Urinary bladder (tissue), 4 donors: Measurements from ENCODE around the gene N4BP2L1. TPM values are rescaled to one million over a fixed set of nuclear protein-coding genes. Genes with fewer than 3 reads are reported as not detected.
"Not testable (repeated sequence)": the region's sequence is repeated elsewhere in the genome, so short reads cannot be mapped to it uniquely, and the experiment has no call there.

Experiments used
- DNase-seq: peaks from one replicate; pipeline ENCODE4 v3.0.0-alpha.2; 2015; ENCODE audit errors: extremely low spot score
- H3K27ac ChIP-seq: one replicate; pipeline ENCODE4 v1.5.1; 2013; ENCODE audit warnings: low read depth, mild to moderate bottlenecking, moderate library complexity
- H3K36me3 ChIP-seq: one replicate; pipeline ENCODE4 v1.6.1; 2013; ENCODE audit warnings: mild to moderate bottlenecking, moderate library complexity; ENCODE audit not compliant: insufficient read depth
- H3K4me1 ChIP-seq: one replicate; pipeline ENCODE4 v1.6.1; 2013; ENCODE audit warnings: mild to moderate bottlenecking, moderate library complexity; ENCODE audit not compliant: insufficient read depth
- H3K4me3 ChIP-seq: one replicate; pipeline ENCODE4 v1.5.1; 2013; ENCODE audit warnings: low read depth, low read length
- WGBS: extraction: QIAGEN DNeasy Blood & Tissue Kit; methylation state at CpG from one replicate; pipeline ENCODE4 v1.1.7; 2013; 5-methylcytosine and 5-hydroxymethylcytosine counted together
- polyA plus RNA-seq: library from polyadenylated mRNA; stranded (reverse); fragments of 200-250 nt; gene quantifications from one replicate; pipeline ENCODE4 v1.2.3, GENCODE V29; 2013
- total RNA-seq: library from RNA; depleted of rRNA; stranded (reverse); fragments of >200 nt; gene quantifications from one replicate; pipeline ENCODE4 v1.2.3, GENCODE V29; 2014
- donor health status: healthy with polysubstance abuse.
- donor health status: healthy.

Gene N4BP2L1
- total and polyA plus RNA-seq, 2 donors: 15.8 to 16.2 TPM

GRCh38 chr13:32403108-32403507, 24.8 kb downstream of the N4BP2L1 start:
- no peaks in the 10 kb centered on the region for H3K4me1 ChIP-seq
- no peak overlapping the region for H3K27ac ChIP-seq
- no peak overlapping the region for H3K4me3 ChIP-seq
- peaks cover 6% of the 10 kb centered on the region for H3K36me3 ChIP-seq
- 92% methylated on average over 4 of the region's 4 CpGs for WGBS
- no peak for DNase-seq

- H3K4me1 ChIP-seq: no peaks in the 10 kb centered on the region
- H3K27ac ChIP-seq: no peak overlapping the region
- no peak overlapping the region for H3K4me3 ChIP-seq
- H3K36me3 ChIP-seq: no peaks in the 10 kb centered on the region
- no peak for DNase-seq
- WGBS: 59% methylated on average over 4 of the region's 4 CpGs
These were observed 36.8 kb downstream of the N4BP2L1 start for GRCh38 chr13:32391101-32391619.

GRCh38 chr13:32390484-32390883, 37.4 kb downstream of the N4BP2L1 start:
- no peaks in the 10 kb centered on the region for H3K36me3 ChIP-seq
- no peak for DNase-seq
- H3K4me1 ChIP-seq: no peaks in the 10 kb centered on the region
- WGBS: 71% methylated on average over 1 of the region's 1 CpG
- H3K27ac ChIP-seq: no peak overlapping the region
- no peak overlapping the region for H3K4me3 ChIP-seq

- 73% methylated on average over 4 of the region's 4 CpGs for WGBS
- Histone ChIP-seq H3K36me3 (no peaks in the 10 kb centered on the region), H3K4me3 (no peak overlapping the region), H3K4me1 (no peaks in the 10 kb centered on the region), H3K27ac (no peak overlapping the region)
- no peak for DNase-seq
These were observed 37.9 kb downstream of the N4BP2L1 start for GRCh38 chr13:32390048-32390447.

GRCh38 chr13:32385410-32385809, 42.5 kb downstream of the N4BP2L1 start:
- H3K36me3 ChIP-seq: no peaks in the 10 kb centered on the region
- H3K27ac ChIP-seq: no peak overlapping the region
- H3K4me1 ChIP-seq: no peaks in the 10 kb centered on the region
- DNase-seq: no peak
- H3K4me3 ChIP-seq: no peak overlapping the region

- no peak overlapping the region for H3K27ac ChIP-seq
- WGBS: 94% methylated on average over 2 of the region's 2 CpGs
These were observed 43.2 kb downstream of the N4BP2L1 start for GRCh38 chr13:32384702-32385101.

GRCh38 chr13:32383836-32384618, 43.9 kb downstream of the N4BP2L1 start:
- no peak overlapping the region for H3K4me3 ChIP-seq
- no peak overlapping the region for H3K27ac ChIP-seq
- no peaks in the 10 kb centered on the region for H3K4me1 ChIP-seq
- no peak for DNase-seq
- H3K36me3 ChIP-seq: no peaks in the 10 kb centered on the region
- 85% methylated on average over 5 of the region's 5 CpGs for WGBS

More at GRCh38 chr13:32384702-32385101, 43.2 kb downstream of the N4BP2L1 start:
- no peak overlapping the region for H3K4me3 ChIP-seq
- H3K4me1 ChIP-seq: no peaks in the 10 kb centered on the region
- no peak for DNase-seq
- H3K36me3 ChIP-seq: no peaks in the 10 kb centered on the region

- 79% methylated on average over 3 of the region's 3 CpGs for WGBS
- Histone ChIP-seq H3K4me3 (no peak overlapping the region), H3K36me3 (no peaks in the 10 kb centered on the region), H3K4me1 (no peaks in the 10 kb centered on the region), H3K27ac (no peak overlapping the region)
- DNase-seq: no peak
These were observed 46.4 kb downstream of the N4BP2L1 start for GRCh38 chr13:32381539-32381938.

- DNase-seq: no peak
- Histone ChIP-seq H3K4me1 (no peaks in the 10 kb centered on the region), H3K36me3 (no peaks in the 10 kb centered on the region), H3K27ac (no peak overlapping the region), H3K4me3 (no peak overlapping the region)
- WGBS: 84% methylated on average over 1 of the region's 1 CpG
These were observed 49.9 kb downstream of the N4BP2L1 start for GRCh38 chr13:32378012-32378411.

- Histone ChIP-seq H3K4me1 (no peaks in the 10 kb centered on the region), H3K4me3 (no peak overlapping the region), H3K36me3 (no peaks in the 10 kb centered on the region), H3K27ac (no peak overlapping the region)
- DNase-seq: no peak
- WGBS: 93% methylated on average over 13 of the region's 13 CpGs
These were observed 51.1 kb downstream of the N4BP2L1 start for GRCh38 chr13:32376642-32377415.

GRCh38 chr13:32370805-32371204, 57.1 kb downstream of the N4BP2L1 start:
- Histone ChIP-seq H3K36me3 (no peaks in the 10 kb centered on the region), H3K4me3 (no peak overlapping the region), H3K27ac (no peak overlapping the region), H3K4me1 (no peaks in the 10 kb centered on the region)
- DNase-seq: no peak
- WGBS: 94% methylated on average over 2 of the region's 2 CpGs

- WGBS: 90% methylated on average over 2 of the region's 2 CpGs
- no peak for DNase-seq
- no peaks in the 10 kb centered on the region for H3K36me3 ChIP-seq
- H3K4me1 ChIP-seq: no peaks in the 10 kb centered on the region
- H3K4me3 ChIP-seq: no peak overlapping the region
- no peak overlapping the region for H3K27ac ChIP-seq
These were observed 65.4 kb downstream of the N4BP2L1 start for GRCh38 chr13:32362574-32362973.

- 97% methylated on average over 8 of the region's 8 CpGs for whole genome bisulfite sequencing
- H3K4me3 ChIP-seq, DNase-seq, H3K27ac ChIP-seq, H3K36me3 ChIP-seq, H3K4me1 ChIP-seq: not testable (repeated sequence)
These were observed 72.0 kb downstream of the N4BP2L1 start for GRCh38 chr13:32355935-32356334.

GRCh38 chr13:32354040-32354439, 73.9 kb downstream of the N4BP2L1 start:
- DNase-seq: no peak
- Histone ChIP-seq H3K4me3 (no peak overlapping the region), H3K27ac (no peak overlapping the region), H3K4me1 (no peaks in the 10 kb centered on the region), H3K36me3 (no peaks in the 10 kb centered on the region)
- WGBS: 97% methylated on average over 1 of the region's 1 CpG
